Smooth muscle cell (in vitro differentiated cells): ENCODE results near the gene NARS2. TPM values are rescaled to one million over a fixed set of nuclear protein-coding genes. Genes with fewer than 3 reads are reported as not detected.

Experiments
- DNase-seq: peaks from one replicate; lab custom pipeline; 2025; ENCODE audit not compliant: unreplicated experiment; lab: John Stamatoyannopoulos, UW
- H2AFZ ChIP-seq: fragments of 200-600 bp; sonication (generic); 2 replicates; pipeline ENCODE4 v1.6.0; 2016; ENCODE audit warnings: antibody characterized with exemption, low read depth, mild to moderate bottlenecking
- H3F3A ChIP-seq: fragments of 200-600 bp; sonication (generic); 2 replicates; pipeline ENCODE4 v1.6.0; 2017; ENCODE audit warnings: antibody characterized with exemption, low read depth
- H3K27ac ChIP-seq: fragments of 200-600 bp; sonication (generic); 2 replicates; pipeline ENCODE4 v1.5.1; 2016; ENCODE audit warnings: low read depth, mild to moderate bottlenecking
- H3K27me3 ChIP-seq: fragments of 200-600 bp; sonication (generic); 2 replicates; pipeline ENCODE4 v1.6.1; 2016; ENCODE audit warnings: low read depth, mild to moderate bottlenecking
- H3K36me3 ChIP-seq: fragments of 200-600 bp; sonication (generic); 2 replicates; pipeline ENCODE4 v1.5.1; 2016; ENCODE audit warnings: low read depth
- H3K4me1 ChIP-seq: fragments of 200-600 bp; sonication (generic); 2 replicates; pipeline ENCODE4 v1.5.1; 2016; ENCODE audit warnings: low read depth
- H3K4me2 ChIP-seq: fragments of 200-600 bp; sonication (generic); 2 replicates; pipeline ENCODE4 v1.6.0; 2016; ENCODE audit warnings: mild to moderate bottlenecking
- H3K4me3 ChIP-seq: fragments of 200-600 bp; sonication (generic); 2 replicates; pipeline ENCODE4 v1.5.1; 2016; ENCODE audit warnings: mild to moderate bottlenecking
- H3K79me2 ChIP-seq: fragments of 200-600 bp; sonication (generic); 2 replicates; pipeline ENCODE4 v1.6.0; 2016; ENCODE audit warnings: low read depth, mild to moderate bottlenecking
- H3K9ac ChIP-seq: fragments of 200-600 bp; sonication (generic); 2 replicates; pipeline ENCODE4 v1.6.0; 2016; ENCODE audit warnings: low read depth
- H3K9me3 ChIP-seq: fragments of 200-600 bp; sonication (generic); replicated peaks from 2 replicates; pipeline ENCODE4 v1.5.1; 2016; ENCODE audit warnings: low read depth
- H4K20me1 ChIP-seq: fragments of 200-600 bp; sonication (generic); 2 replicates; pipeline ENCODE4 v1.6.0; 2016; ENCODE audit warnings: low read depth
- CTCF ChIP-seq: fragments of 200-600 bp; sonication (generic); IDR thresholded peaks from 2 replicates; pipeline ENCODE4 v1.5.1; 2017; ENCODE audit warnings: borderline replicate concordance, mild to moderate bottlenecking, antibody characterized with exemption; ENCODE audit not compliant: insufficient read depth, poor library complexity, severe bottlenecking
- WGBS: methylation state at CpG from one replicate; pipeline ENCODE4 v1.1.7; 2016; ENCODE audit warnings: low lambda C conversion rate; 5-methylcytosine and 5-hydroxymethylcytosine counted together
- polyA plus RNA-seq: library from polyadenylated mRNA; unstranded; fragments of >200 nt; fragmentation: Nextera tagmentation; extraction: Ambion mirVana; gene quantifications from 2 replicates; pipeline ENCODE4 v1.2.1, GENCODE V29; 2016
- total RNA-seq: library from RNA; depleted of rRNA; stranded (reverse); fragments of >200 nt; gene quantifications from 2 replicates; pipeline ENCODE4 v1.2.3, GENCODE V29; 2014

The NARS2 gene
- total and polyA plus RNA-seq, 2 experiments from 2014 or later: 12.2 to 17.4 TPM

- no peaks in the 10 kb centered on the region for H3K79me2 ChIP-seq
- H3K27me3 ChIP-seq: no peaks in the 10 kb centered on the region
- no peaks in the 10 kb centered on the region for H3F3A ChIP-seq
- no peak for TF ChIP-seq CTCF
- no peaks in the 10 kb centered on the region for H4K20me1 ChIP-seq
- no peaks in the 10 kb centered on the region for H3K9me3 ChIP-seq
- H3K4me1 ChIP-seq: no peaks in the 10 kb centered on the region
- H3K27ac ChIP-seq: no peak overlapping the region
- DNase-seq: no peak
- H2AFZ ChIP-seq: no peak overlapping the region
- H3K36me3 ChIP-seq: no peaks in the 10 kb centered on the region
- no peak overlapping the region for H3K4me2 ChIP-seq
- WGBS: 88% methylated on average over 2 of the region's 2 CpGs
- no peak overlapping the region for H3K9ac ChIP-seq
- no peak overlapping the region for H3K4me3 ChIP-seq
Measured at GRCh38 chr11:78535920-78536319, 38.7 kb downstream of the NARS2 start.

GRCh38 chr11:78535027-78535426, 39.6 kb downstream of the NARS2 start:
- H3K79me2 ChIP-seq: no peaks in the 10 kb centered on the region
- no peaks in the 10 kb centered on the region for H3F3A ChIP-seq
- no peaks in the 10 kb centered on the region for H3K9me3 ChIP-seq
- no peak for DNase-seq
- no peak overlapping the region for H2AFZ ChIP-seq
- H4K20me1 ChIP-seq: no peaks in the 10 kb centered on the region
- H3K4me2 ChIP-seq: no peak overlapping the region
- no peaks in the 10 kb centered on the region for H3K36me3 ChIP-seq
- no peaks in the 10 kb centered on the region for H3K27me3 ChIP-seq
- WGBS: 100% methylated on average over 3 of the region's 3 CpGs
- no peak overlapping the region for H3K9ac ChIP-seq
- H3K4me3 ChIP-seq: no peak overlapping the region
- no peak overlapping the region for H3K27ac ChIP-seq
- no peaks in the 10 kb centered on the region for H3K4me1 ChIP-seq
- no peak for TF ChIP-seq CTCF

GRCh38 chr11:78533399-78533798, 41.3 kb downstream of the NARS2 start:
- no peaks in the 10 kb centered on the region for H3K79me2 ChIP-seq
- TF ChIP-seq CTCF: no peak
- H3K4me3 ChIP-seq: no peak overlapping the region
- no peak overlapping the region for H2AFZ ChIP-seq
- no peaks in the 10 kb centered on the region for H4K20me1 ChIP-seq
- no peaks in the 10 kb centered on the region for H3K27me3 ChIP-seq
- no peak overlapping the region for H3K27ac ChIP-seq
- H3K4me2 ChIP-seq: no peak overlapping the region
- DNase-seq: no peak
- no peaks in the 10 kb centered on the region for H3F3A ChIP-seq
- H3K9ac ChIP-seq: no peak overlapping the region
- no peaks in the 10 kb centered on the region for H3K4me1 ChIP-seq
- H3K36me3 ChIP-seq: no peaks in the 10 kb centered on the region
- no peaks in the 10 kb centered on the region for H3K9me3 ChIP-seq

GRCh38 chr11:78532991-78533390, 41.7 kb downstream of the NARS2 start:
- H3K9ac ChIP-seq: no peak overlapping the region
- H4K20me1 ChIP-seq: no peaks in the 10 kb centered on the region
- no peaks in the 10 kb centered on the region for H3K79me2 ChIP-seq
- H3K4me3 ChIP-seq: no peak overlapping the region
- no peak for DNase-seq
- H3F3A ChIP-seq: no peaks in the 10 kb centered on the region
- TF ChIP-seq CTCF: no peak
- H2AFZ ChIP-seq: no peak overlapping the region
- H3K4me2 ChIP-seq: no peak overlapping the region
- H3K4me1 ChIP-seq: no peaks in the 10 kb centered on the region
- H3K27ac ChIP-seq: no peak overlapping the region
- no peaks in the 10 kb centered on the region for H3K27me3 ChIP-seq
- H3K9me3 ChIP-seq: no peaks in the 10 kb centered on the region
- 94% methylated on average over 3 of the region's 3 CpGs for WGBS
- no peaks in the 10 kb centered on the region for H3K36me3 ChIP-seq
